K562 (cell line): ENCODE data around the gene NOL4L. TPM values are rescaled to one million over a fixed set of nuclear protein-coding genes. Genes with fewer than 3 reads are reported as not detected.
A peak's percentile ranks its signal among the peaks of the same experiment; 100 is the strongest.

ENCODE experiments used
- DMBX1 ChIP-seq: fragments of 250-450 bp; sonication (Bioruptor Pico); IDR thresholded peaks from 2 replicates; pipeline ENCODE4 v1.8.0; 2022; ENCODE audit warnings: inconsistent platforms, mild to moderate bottlenecking, moderate library complexity, borderline replicate concordance
- GTF2F1 ChIP-seq: IDR thresholded peaks from 2 replicates; pipeline ENCODE4 v1.6.1; 2011; ENCODE audit warnings: low read depth, low read length, improper control_type of control experiment
- HIVEP1 ChIP-seq: fragments of 250-450 bp; sonication (Bioruptor Pico); IDR thresholded peaks from 2 replicates; pipeline ENCODE4 v1.4.0; 2020; ENCODE audit warnings: mild to moderate bottlenecking
- KDM1A ChIP-seq, 2 experiments: fragments of 450-650 bp; IDR thresholded peaks; 2 replicates each; pipeline ENCODE4 v1.6.1; 2016; ENCODE audit warnings: mild to moderate bottlenecking in 2 of 2
- MEIS2 ChIP-seq: fragments of 450-650 bp; IDR thresholded peaks from 2 replicates; pipeline ENCODE4 v1.6.1; 2014; ENCODE audit warnings: mild to moderate bottlenecking; ENCODE audit not compliant: partially characterized antibody
- MTA2 ChIP-seq: fragments of 450-650 bp; IDR thresholded peaks from 2 replicates; pipeline ENCODE4 v1.6.1; 2016; ENCODE audit warnings: low read depth
- SMAD4 ChIP-seq: fragments of 250-450 bp; sonication (Bioruptor Pico); conservative IDR thresholded peaks from 2 replicates; pipeline ENCODE4 v1.8.0; 2021; ENCODE audit warnings: inconsistent platforms, mild to moderate bottlenecking, moderate library complexity
- TAF7 ChIP-seq: fragments of 450-650 bp; IDR thresholded peaks from 2 replicates; pipeline ENCODE4 v1.6.1; 2016; ENCODE audit warnings: missing genetic modification characterization, missing compliant biosample characterization
- ZC3H8 ChIP-seq: fragments of 450-650 bp; IDR thresholded peaks from 2 replicates; pipeline ENCODE4 v1.6.1; 2017
- ZNF444 ChIP-seq: fragments of 250-450 bp; sonication (Bioruptor Pico); IDR thresholded peaks from 2 replicates; pipeline ENCODE4 v1.4.0; 2020; ENCODE audit warnings: mild to moderate bottlenecking, moderate library complexity
- ZNF507 ChIP-seq: conservative IDR thresholded peaks from 2 replicates; pipeline ENCODE4 v1.6.1; 2017; ENCODE audit warnings: missing genetic modification characterization, missing compliant biosample characterization
- ZZZ3 ChIP-seq: fragments of 450-650 bp; IDR thresholded peaks from 2 replicates; pipeline ENCODE4 v1.6.1; 2016; ENCODE audit warnings: antibody characterized with exemption, mild to moderate bottlenecking, moderate library complexity
- polyA plus RNA-seq, 8 experiments: library from polyadenylated mRNA; depleted of rRNA in 4 of 8; stranded (reverse) in 5 of 8; unstranded in 3 of 8; fragments of >200 nt; fragmentation: Nextera tagmentation in 2 of 8; fragmentation: Illumina TruSeq in 1 of 8; extraction: Ambion mirVana in 2 of 8; extraction: Trizol in 1 of 8; gene quantifications; 2 replicates each; pipeline versions ENCODE4 v1.2.1 to v1.2.3, GENCODE V29; 2011 to 2014; ENCODE audit warnings: inconsistent platforms in 1 of 8, missing spikeins in 1 of 8
- total RNA-seq, 7 experiments: library from RNA; depleted of rRNA in 6 of 7; stranded (reverse); fragments of >200 nt in 6 of 7; fragmentation: Illumina TruSeq in 2 of 7; extraction: Trizol in 2 of 7; gene quantifications; 2 replicates each; pipeline versions ENCODE4 v1.2.1 to v1.2.3, GENCODE V29; 2011 to 2021; ENCODE audit warnings: low replicate concordance in 1 of 7
- TF ChIP-seq, protein P1 (sequence below): IDR thresholded peaks from 3 replicates; pipeline ENCODE4 v1.6.1; 2011; ENCODE audit warnings: borderline replicate concordance, mild to moderate bottlenecking, moderate library complexity; ENCODE audit not compliant: insufficient read length; ENCODE audit errors: extremely low read depth
- TF ChIP-seq, protein P2 (sequence below): fragments of 250-450 bp; sonication (Bioruptor Pico); IDR thresholded peaks from 2 replicates; pipeline ENCODE4 v1.5.0; 2021
- TF ChIP-seq, protein P3 (sequence below), 2 experiments: fragments of 450-650 bp; IDR thresholded peaks; 2 replicates each; pipeline ENCODE4 v1.6.1; 2016; ENCODE audit warnings: mild to moderate bottlenecking in 2 of 2, borderline replicate concordance in 1 of 2, low read depth in 1 of 2, moderate library complexity in 1 of 2

The NOL4L gene
- total and polyA plus RNA-seq, 9 of the 15 experiments (the other 6 are each of a cell fraction or from before 2014, with no cell fraction given), result 5.1 to 36.2 (median 13.6) TPM

DNA sequence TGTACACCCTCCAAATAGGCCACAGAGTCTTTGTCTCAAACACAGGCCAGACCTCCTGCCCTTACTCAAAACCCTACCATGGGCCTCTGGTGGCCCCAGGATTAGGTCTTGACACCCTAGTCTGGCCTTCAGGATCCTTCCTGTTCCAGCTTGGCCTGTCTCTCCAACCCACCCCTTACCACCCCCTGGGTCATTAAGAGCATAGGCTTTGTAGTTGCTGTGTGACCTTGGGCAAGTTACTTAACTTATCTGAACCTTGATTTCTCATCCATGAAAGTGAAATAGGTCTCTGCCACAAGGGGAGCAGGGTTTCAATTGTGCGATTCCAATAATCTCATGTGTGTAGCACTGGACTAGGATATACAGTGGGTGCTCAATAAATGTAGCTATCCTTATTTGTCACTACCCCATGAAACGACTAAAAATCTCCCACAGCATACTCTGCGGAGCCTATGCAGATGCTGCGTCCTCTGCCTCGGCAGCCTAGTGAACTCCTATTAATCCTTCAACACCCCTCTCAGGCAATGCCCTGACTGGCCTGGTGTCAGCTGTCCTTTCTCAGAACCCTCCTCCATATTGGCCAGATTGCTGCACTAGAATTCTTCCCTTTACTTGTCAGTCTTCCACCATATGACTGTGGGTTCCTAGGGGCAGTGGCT lies 39.7 kb upstream of the NOL4L start (continued):
- TF ChIP-seq, protein P1, sequence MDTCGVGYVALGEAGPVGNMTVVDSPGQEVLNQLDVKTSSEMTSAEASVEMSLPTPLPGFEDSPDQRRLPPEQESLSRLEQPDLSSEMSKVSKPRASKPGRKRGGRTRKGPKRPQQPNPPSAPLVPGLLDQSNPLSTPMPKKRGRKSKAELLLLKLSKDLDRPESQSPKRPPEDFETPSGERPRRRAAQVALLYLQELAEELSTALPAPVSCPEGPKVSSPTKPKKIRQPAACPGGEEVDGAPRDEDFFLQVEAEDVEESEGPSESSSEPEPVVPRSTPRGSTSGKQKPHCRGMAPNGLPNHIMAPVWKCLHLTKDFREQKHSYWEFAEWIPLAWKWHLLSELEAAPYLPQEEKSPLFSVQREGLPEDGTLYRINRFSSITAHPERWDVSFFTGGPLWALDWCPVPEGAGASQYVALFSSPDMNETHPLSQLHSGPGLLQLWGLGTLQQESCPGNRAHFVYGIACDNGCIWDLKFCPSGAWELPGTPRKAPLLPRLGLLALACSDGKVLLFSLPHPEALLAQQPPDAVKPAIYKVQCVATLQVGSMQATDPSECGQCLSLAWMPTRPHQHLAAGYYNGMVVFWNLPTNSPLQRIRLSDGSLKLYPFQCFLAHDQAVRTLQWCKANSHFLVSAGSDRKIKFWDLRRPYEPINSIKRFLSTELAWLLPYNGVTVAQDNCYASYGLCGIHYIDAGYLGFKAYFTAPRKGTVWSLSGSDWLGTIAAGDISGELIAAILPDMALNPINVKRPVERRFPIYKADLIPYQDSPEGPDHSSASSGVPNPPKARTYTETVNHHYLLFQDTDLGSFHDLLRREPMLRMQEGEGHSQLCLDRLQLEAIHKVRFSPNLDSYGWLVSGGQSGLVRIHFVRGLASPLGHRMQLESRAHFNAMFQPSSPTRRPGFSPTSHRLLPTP, result no peak
- TF ChIP-seq, protein P2, sequence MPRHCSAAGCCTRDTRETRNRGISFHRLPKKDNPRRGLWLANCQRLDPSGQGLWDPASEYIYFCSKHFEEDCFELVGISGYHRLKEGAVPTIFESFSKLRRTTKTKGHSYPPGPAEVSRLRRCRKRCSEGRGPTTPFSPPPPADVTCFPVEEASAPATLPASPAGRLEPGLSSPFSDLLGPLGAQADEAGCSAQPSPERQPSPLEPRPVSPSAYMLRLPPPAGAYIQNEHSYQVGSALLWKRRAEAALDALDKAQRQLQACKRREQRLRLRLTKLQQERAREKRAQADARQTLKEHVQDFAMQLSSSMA, result no peak
- no peak for TF ChIP-seq TAF7 (tag)
- no peak for TF ChIP-seq ZZZ3
- no peak for TF ChIP-seq ZNF507
- TF ChIP-seq HIVEP1 (CRISPR knock-in tag), result no peak
- TF ChIP-seq ZNF444, result no peak
- TF ChIP-seq, protein P3, sequence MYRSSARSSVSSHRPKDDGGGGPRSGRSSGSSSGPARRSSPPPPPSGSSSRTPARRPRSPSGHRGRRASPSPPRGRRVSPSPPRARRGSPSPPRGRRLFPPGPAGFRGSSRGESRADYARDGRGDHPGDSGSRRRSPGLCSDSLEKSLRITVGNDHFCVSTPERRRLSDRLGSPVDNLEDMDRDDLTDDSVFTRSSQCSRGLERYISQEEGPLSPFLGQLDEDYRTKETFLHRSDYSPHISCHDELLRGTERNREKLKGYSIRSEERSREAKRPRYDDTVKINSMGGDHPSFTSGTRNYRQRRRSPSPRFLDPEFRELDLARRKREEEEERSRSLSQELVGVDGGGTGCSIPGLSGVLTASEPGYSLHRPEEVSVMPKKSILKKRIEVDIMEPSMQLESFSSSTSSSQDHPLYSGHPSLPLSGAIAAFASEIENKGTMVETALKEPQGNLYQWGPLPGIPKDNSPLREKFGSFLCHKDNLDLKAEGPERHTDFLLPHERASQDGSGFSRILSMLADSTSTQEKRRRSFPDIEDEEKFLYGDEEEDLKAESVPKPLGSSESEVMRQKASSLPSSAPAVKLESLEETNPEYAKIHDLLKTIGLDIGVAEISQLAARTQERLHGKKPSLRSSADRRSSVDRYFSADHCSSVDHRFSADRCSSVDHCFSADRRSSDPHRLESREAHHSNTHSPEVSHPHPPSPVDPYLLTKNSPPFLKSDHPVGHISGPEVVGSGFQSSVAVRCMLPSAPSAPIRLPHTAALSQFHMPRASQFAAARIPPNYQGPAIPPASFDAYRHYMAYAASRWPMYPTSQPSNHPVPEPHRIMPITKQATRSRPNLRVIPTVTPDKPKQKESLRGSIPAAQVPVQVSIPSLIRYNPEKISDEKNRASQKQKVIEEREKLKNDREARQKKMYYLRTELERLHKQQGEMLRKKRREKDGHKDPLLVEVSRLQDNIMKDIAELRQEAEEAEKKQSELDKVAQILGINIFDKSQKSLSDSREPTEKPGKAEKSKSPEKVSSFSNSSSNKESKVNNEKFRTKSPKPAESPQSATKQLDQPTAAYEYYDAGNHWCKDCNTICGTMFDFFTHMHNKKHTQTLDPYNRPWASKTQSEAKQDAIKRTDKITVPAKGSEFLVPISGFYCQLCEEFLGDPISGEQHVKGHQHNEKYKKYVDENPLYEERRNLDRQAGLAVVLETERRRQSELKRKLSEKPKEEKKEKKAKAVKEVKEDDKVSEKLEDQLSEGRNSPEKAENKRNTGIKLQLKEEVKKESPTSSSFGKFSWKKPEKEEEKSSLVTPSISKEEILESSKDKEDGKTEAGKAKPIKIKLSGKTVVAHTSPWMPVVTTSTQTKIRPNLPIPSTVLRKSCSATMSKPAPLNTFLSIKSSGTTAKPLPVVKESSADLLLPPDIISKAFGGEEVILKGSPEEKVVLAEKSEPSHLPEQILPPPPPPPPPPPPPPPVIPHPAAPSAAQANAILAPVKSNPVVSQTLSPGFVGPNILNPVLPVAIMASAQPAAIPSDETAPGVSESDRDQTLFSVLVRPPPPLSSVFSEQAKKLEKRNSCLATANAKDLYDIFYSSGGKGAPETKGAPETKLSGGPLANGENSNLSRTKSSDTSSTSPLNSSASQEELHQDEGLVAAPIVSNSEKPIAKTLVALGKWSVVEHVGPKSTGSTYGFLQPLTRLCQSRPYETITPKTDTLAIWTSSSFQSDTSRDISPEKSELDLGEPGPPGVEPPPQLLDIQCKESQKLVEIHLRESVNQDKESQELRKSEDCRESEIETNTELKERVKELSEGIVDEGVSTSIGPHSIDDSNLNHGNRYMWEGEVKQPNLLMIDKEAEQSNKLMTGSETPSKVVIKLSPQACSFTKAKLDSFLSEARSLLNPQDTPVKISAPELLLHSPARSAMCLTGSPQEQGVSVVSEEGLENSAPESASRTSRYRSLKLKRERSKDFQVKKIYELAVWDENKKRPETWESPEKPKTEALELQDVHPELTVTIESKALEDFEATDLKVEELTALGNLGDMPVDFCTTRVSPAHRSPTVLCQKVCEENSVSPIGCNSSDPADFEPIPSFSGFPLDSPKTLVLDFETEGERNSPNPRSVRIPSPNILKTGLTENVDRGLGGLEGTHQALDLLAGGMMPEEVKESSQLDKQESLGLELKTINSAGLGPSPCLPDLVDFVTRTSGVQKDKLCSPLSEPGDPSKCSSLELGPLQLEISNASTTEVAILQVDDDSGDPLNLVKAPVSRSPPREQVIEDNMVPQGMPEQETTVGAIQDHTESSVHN (IDR thresholded peaks at IDR 0.05; ENCODE audit: borderline replicate concordance in 1 of 2, low read depth in 1 of 2), result no peak
- TF ChIP-seq DMBX1 (CRISPR knock-in tag), result no peak
- no peak for TF ChIP-seq MTA2
- peak; percentile 45 for TF ChIP-seq MEIS2
- TF ChIP-seq KDM1A (IDR thresholded peaks at IDR 0.05), result peak; percentile 29 to 78; a peak in 2 of 4 replicates
- no peak for TF ChIP-seq ZC3H8
- no peak for TF ChIP-seq SMAD4
- TF ChIP-seq GTF2F1, result no peak
